HUDEP-2 (cell line): ENCODE measurements around the gene HYI.
A peak's percentile ranks its signal among the peaks of the same experiment; 100 is the strongest.

Experiments used
- DNase-seq, 76 experiments: peaks; one replicate each; lab custom pipeline; 2025; ENCODE audit not compliant: unreplicated experiment in 76 of 76; lab: John Stamatoyannopoulos, UW

Gene HYI

GRCh38 chr1:43445606-43446387 lies 7.9 kb downstream of the HYI start:
- DNase-seq: no peak

DNA sequence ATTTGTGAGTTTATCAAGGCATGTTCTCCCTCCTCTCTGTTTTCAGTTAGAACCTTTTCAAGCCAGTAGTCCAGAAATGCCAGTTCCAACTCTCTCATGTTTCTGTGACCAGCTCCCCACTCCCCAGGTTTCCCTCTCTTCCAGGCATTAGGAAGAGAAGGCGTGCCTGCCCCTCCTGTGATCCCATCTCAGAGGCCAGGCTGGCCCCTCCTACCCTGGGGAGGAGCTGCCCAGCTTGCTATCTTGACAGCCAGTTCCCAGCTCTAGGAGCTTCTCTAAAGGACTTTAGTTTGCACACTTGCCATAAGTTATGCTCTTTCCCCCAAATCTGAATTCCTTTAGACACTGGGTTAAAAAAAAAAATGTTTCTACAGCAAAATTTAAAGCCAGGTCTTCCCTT lies 8.9 kb downstream of the HYI start:
- peak in 21 of 76 experiments; percentile 1 to 31 (median 17) for DNase-seq

- no peak for DNase-seq
Observed at GRCh38 chr1:43444151-43444828, 9.4 kb downstream of the HYI start.

- no peak for DNase-seq
Observed at GRCh38 chr1:43443197-43443946, 10.4 kb downstream of the HYI start.

- no peak for DNase-seq
Observed at GRCh38 chr1:43442756-43443155, 11.0 kb downstream of the HYI start.

DNA sequence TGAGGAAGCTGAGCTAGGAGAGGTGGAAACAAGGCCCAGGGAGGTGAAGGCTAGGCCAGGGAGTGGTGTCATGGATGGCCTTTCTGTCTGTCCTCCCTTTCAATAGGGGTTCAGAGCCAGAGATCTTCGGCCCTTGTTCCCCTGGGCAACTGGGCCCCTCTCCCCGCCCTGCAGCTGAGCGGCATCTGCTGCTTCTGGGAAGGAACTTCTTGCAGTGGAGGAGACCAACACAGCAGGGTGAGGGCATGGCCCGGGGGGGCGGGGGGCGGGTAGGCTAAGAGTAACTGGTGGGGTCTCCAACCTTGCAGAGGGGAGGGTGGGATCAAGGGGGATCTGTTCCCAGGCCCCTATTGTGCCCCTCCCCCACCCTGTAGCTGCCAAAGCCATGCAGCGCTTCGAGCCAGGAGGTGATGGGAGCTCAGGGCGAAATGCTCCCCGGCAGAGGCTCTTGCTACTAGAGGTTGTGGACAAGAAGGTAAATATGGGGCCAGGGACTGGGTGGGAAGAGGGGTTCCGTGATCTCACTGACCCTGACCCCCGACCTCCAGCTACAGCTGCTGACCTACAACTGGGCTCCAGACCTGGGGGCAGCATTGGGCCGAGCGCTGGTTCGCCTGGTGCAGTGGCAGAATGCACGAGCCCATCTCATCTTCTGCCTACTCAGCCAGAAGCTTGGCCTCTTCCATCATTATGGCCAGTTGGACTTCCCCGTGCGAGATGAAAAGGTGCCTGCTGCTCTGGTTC lies 11.7 kb downstream of the HYI start:
- no peak for DNase-seq

- DNase-seq: no peak
Observed at GRCh38 chr1:43441166-43441893, 12.4 kb downstream of the HYI start.

DNA sequence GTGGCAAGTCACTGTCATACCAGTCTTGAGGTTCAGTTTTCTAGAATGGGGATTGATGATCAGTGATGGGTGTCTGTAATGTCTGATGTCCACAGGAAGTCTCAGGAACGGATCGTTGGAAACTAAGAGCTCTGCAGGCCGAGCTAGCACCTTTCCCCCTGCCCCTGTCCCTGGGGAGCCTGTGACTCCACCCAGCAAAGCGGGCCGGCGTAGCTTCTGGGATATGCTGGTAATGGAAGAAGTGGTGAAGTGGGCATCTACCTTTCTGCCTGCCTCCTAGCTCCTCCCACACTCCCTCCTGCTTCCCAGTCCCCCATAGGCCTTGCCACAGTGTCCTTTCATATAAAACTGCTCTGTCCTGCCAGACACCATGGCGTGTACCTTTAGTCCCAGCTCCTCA lies 13.4 kb downstream of the HYI start:
- DNase-seq: no peak

DNA sequence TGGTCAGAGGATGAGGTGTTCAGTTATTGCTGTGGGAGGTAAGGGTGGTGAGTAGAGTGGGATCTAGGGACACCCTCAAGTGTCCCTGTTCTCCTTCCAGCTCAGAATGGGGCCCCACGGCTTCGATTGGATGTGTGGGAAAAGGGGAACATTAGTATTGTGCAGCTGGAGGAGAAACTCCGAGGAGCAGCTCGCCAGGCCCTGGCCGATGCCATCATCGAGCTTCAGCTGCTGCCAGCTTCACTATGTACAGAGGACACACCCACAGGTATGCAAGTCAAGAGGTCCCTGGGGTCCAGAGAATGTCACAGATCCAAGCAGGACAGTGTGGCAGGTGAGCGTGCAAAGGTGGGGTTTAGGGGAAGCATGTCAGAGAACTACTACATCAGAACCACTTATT lies 13.9 kb downstream of the HYI start:
- no peak for DNase-seq

DNA sequence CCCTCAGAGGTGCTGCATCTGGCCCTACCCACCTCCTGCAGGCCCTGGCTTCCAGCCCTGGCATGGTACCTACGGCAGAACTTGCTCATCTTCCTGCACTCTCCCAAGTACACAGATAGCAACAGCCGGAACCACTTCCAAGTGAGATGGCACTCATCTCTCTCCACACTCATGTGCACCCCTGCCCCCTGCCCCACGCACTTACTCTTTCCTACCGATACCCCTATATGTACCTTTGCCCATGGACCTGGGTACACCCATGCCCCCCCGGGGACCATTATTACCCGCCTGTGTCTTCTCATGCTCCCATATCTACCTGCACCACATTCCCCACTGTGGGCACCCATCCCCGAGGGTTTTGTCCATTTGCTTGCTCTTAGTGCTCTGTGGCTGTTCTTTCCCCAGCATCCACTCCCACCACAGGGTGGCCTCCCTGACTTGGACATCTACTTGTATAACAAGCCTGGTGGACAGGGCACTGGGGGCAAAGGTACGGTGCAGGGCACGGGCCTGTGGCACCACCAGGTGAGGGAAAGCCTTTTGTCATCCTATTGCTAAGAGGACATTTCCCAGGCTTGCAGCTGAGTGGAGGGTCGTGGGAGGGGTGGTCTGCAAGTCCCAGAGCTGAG lies 14.7 kb downstream of the HYI start:
- DNase-seq: no peak

DNA sequence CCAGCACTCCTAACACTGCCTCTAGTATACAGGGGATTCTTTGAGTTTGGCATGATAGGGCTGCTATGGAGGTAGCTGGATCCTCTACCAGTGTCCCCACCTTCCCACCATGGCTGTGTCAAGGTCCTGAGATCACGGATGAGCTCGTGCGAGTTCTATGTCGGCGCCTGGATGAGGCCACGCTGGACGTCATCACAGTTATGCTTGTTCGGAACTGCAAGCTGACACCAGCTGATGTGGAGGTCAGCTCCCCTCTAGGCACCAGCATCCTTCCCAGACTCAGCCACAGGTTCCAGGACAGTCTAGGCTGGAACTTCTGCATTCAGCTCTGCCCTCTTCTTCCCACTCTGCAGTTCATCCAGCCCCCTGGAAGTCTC lies 15.2 kb downstream of the HYI start:
- no peak for DNase-seq

DNA sequence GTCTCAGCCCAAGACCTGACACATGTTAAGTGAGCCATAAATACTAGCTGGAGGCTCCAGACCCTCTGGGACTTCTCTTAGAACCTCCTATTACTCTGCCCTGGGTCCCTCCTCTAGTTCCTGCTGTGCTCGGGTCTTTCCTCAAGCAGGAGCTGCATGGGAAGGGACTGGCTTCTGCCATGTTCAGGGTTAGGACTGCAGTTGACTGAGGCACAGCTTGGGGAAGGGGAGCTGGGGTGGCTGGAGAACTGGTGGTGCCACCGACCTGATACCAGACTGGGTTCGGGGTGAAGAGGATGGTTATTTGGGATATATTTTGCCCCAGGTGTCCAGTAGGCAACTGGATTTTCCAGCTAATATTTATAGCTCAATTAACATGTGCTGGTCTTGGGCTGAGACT lies 15.7 kb downstream of the HYI start:
- no peak for DNase-seq

DNA sequence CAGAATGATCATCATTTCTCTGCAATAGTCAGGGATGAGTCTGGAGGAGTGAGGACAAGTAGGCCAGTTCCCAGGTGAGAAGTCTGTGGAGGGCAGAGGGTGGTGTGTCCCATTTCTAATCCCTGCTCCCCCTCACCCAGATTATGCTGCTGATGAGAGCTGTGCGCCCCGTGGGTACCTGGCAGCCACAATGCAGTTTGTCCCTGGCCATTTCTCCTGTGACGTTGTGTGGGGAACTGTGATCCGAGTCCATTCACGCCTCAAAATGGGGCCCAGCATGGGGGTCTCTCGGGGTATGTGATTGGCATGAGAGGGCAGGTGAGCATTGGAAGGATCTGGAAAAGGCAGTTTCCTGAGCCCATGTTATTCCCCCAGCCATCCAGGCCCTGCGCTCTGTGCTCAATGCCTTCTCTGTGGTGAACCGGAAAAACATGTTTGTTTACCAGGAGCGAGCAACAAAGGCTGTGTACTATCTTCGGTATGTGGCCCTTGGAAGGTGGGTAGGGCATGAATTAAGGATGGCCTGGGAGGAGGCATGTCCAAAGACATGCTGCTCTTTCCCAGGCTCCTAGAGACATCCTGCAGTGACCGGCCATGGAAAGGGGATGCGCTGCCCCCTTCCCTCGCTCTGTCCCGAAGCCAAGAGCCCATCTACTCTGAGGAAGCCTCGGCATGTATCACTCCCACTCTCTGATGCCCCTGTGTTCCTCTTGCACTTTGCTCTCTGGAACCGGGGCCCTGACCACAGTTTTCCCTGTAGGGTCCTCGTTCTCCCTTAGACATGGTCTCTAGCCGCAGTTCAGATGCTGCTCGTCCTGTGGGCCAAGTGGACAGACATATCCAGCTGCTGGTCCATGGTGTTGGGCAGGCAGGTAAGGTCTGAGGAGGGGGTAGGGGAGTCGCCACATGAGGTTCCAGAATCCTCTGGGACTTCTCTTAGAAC lies 16.4 kb downstream of the HYI start:
- no peak for DNase-seq

DNA sequence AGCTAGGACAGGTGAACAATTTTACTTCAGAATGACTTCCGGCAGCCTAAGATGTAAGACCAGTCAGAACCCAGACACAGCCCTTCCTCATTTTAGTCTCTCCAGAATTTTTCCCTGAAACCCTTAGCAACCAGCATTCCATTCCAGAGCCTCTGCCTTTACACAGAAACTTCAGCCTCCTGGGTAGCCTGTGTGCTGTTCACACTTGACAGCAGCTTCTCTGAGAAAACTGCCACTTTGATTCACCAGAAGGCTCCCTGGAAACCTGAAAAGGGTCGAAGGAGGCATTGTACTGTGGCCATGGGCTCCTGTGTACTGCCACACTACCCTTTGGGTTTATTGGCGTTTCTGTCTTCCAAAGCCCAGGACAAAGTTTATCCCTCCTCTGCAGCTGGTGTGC lies 17.4 kb downstream of the HYI start:
- DNase-seq: no peak

- no peak for DNase-seq
Observed at GRCh38 chr1:43435146-43436145, 18.3 kb downstream of the HYI start.

DNA sequence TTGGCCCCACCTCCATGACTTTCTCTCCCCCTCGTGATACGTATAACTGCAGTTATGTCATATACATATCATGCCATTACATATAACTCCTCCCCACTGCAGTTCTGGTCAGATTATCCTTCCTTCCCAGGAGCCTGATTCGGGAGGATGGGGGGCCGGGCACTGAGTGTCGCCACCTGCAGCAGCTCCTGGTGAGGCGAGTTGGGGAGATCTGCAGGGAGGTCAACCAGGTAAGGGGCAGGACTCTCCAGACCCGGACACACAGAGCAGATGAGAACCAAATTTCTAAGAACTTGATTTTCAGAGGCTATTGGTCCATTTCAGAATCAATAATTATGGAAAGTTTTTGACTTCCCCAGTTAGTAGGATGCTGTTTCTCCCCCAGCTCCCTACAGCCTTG lies 19.5 kb downstream of the HYI start:
- DNase-seq: no peak

- DNase-seq: no peak
Observed at GRCh38 chr1:43432907-43433306, 20.8 kb downstream of the HYI start.
